Osteocyte (in vitro differentiated cells): ENCODE results near the gene SPATA32. TPM values are rescaled to one million over a fixed set of nuclear protein-coding genes. Genes with fewer than 3 reads are reported as not detected.

Experiments used
- DNase-seq: peaks from one replicate; pipeline ENCODE4 v3.0.0; 2021; ENCODE audit warnings: mixed read lengths; ENCODE audit not compliant: unreplicated experiment; ENCODE audit errors: extremely low spot score
- H3K27ac Mint-ChIP-seq: one replicate; pipeline ENCODE4 v1.8.0; 2021; ENCODE audit warnings: mild to moderate bottlenecking, mixed read lengths; ENCODE audit not compliant: unreplicated experiment
- H3K27me3 Mint-ChIP-seq: one replicate; pipeline ENCODE4 v1.8.0; 2021; ENCODE audit warnings: mixed read lengths; ENCODE audit not compliant: unreplicated experiment
- H3K36me3 Mint-ChIP-seq: one replicate; pipeline ENCODE4 v1.8.0; 2021; ENCODE audit warnings: mixed read lengths; ENCODE audit not compliant: unreplicated experiment
- H3K4me1 Mint-ChIP-seq: one replicate; pipeline ENCODE4 v1.8.0; 2021; ENCODE audit warnings: mixed read lengths; ENCODE audit not compliant: unreplicated experiment
- H3K4me3 Mint-ChIP-seq: one replicate; pipeline ENCODE4 v1.8.0; 2021; ENCODE audit warnings: mild to moderate bottlenecking, moderate library complexity, mixed read lengths; ENCODE audit not compliant: unreplicated experiment
- H3K9me3 Mint-ChIP-seq: one replicate; pipeline ENCODE4 v1.8.0; 2021; ENCODE audit warnings: mixed read lengths; ENCODE audit not compliant: unreplicated experiment
- total RNA-seq: library from RNA; stranded (reverse); gene quantifications from 2 replicates; pipeline ENCODE4 v1.2.1, GENCODE V29; 2021
- TF ChIP-seq, protein P1 (sequence below): fragments of 200-600 bp; sonication (generic); IDR thresholded peaks from 2 replicates; pipeline ENCODE4 v1.5.0; 2021; ENCODE audit warnings: antibody characterized with exemption, mild to moderate bottlenecking, moderate library complexity

SPATA32 gene
- total RNA-seq, 1 donor from 2014 or later = not detected

DNA sequence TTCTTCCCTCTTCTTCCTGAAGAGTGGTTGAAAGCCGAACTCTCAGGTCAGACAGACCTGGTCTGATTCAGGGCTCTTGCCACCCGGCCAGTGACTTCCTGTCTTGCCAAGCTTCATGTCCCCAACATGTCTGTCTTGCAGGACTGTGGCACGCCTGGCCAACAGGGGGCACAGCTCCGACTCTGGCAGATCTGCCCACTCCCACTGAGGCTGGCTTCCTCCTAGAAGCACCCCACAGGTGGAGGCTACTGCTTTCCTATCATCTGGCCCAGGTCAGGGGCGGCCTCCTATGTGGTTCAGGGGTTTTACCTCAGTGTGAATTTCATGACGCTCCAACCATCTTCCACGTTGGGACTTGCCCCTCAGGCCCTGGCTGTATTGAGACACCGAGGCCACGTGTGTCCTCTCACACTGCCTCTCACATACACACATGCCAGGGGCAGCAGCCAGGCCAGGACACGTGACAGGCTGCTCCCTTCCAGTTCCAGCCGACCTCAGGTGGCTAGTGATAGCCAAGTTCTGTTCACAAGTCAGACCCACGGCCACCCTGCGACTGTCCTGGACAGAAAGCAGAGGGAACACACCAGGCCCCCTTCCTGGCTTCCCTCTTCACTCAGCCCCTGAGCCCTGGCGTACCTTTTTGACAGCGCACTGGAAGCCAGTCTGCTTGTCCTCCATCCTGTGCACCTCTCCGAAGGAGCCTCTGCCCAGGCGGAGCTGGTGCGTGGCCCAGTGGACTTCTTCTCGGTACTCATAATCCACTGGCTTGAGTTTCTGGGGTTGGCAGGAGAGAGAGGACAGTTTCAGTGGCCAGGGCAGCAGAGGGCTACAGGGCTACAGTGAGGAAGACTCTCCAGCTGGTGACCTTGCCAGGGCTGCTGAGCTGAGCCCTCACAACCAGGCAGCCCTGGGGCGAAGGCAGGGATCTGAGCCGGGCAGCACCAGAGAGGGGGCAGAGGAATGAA is 22.6 kb upstream of the SPATA32 start:
- H3K4me3 Mint-ChIP-seq = no peak overlapping the region
- H3K27ac Mint-ChIP-seq = peak overlapping the region; percentile 87
- no peaks in the 10 kb centered on the region for H3K9me3 Mint-ChIP-seq
- peaks cover 31% of the 10 kb centered on the region for H3K4me1 Mint-ChIP-seq
- no peak for DNase-seq
- TF ChIP-seq, protein P1, sequence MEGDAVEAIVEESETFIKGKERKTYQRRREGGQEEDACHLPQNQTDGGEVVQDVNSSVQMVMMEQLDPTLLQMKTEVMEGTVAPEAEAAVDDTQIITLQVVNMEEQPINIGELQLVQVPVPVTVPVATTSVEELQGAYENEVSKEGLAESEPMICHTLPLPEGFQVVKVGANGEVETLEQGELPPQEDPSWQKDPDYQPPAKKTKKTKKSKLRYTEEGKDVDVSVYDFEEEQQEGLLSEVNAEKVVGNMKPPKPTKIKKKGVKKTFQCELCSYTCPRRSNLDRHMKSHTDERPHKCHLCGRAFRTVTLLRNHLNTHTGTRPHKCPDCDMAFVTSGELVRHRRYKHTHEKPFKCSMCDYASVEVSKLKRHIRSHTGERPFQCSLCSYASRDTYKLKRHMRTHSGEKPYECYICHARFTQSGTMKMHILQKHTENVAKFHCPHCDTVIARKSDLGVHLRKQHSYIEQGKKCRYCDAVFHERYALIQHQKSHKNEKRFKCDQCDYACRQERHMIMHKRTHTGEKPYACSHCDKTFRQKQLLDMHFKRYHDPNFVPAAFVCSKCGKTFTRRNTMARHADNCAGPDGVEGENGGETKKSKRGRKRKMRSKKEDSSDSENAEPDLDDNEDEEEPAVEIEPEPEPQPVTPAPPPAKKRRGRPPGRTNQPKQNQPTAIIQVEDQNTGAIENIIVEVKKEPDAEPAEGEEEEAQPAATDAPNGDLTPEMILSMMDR = peak; percentile 31
- peaks cover 42% of the 10 kb centered on the region for H3K36me3 Mint-ChIP-seq
- H3K27me3 Mint-ChIP-seq = no peaks in the 10 kb centered on the region

DNA sequence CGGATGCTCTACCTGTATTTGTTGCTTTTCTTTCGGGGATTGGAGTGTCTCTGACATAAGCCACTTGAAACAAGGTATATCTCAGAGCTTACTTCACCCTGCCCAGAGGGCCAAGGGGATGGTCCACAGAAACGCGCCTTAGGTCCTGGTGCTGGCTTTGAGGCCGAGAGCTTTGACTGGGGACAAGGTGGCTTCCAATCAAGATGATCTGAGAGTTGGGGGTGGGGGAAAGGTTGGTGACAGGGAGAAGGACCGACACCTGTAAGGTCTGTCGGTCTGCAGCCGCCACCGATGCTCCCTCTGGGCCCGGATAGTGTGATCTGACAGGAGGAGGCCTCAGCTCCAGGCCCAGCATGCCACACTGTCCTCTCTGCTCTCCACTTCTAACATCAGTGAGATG is 21.8 kb upstream of the SPATA32 start:
- Mint-ChIP-seq H3K27me3 (no peaks in the 10 kb centered on the region), H3K4me1 (peaks cover 29% of the 10 kb centered on the region), H3K4me3 (no peak overlapping the region), H3K27ac (peak overlapping the region; percentile 87), H3K36me3 (peaks cover 38% of the 10 kb centered on the region), H3K9me3 (no peaks in the 10 kb centered on the region)
- DNase-seq = no peak
- TF ChIP-seq, protein P1 = no peak

DNA sequence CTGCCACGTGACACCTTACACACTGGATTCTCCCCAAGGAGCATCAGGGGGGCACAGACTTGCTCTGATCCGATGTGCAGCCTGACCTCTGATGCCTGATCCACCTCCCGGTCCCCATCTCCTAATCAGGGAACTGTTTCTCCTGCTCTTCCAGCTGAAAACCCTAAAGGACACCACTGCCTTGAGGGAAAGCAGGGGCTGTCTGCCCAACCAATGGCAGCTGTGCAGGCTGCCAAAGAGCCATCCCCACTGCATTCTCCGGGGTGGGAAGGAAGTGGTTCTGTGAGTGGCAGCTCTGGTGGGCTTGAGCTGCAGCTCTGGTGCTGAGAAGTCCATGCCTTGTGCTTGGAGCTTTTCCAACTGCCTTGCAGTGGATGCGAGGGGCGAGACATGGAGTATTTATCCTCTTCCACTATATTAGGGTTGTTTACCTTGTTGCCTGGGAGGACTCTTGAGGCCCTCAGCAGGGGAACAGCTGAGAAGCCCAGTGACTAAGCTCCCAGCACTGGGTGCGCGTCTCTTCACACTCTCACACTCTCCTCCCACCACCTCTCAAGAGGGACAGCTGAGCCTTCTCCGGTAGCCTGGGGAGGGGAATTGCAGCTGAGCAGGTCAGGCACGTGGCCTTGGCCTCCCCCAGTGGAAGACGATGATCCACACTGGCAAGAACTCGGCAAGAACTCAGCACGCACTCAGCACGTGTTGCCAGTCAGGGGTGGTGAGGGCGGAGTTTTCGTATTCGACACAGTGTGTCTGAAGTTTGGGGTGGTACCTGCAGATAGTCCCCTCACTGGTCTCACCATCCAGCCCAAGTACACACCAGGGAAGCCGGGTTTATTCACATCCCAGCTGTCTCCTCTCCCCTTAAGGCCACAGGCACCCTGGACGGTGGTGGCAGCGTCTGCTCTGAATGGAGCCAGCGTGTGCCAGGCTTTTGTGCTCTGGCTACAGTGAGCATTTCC is 21.1 kb upstream of the SPATA32 start:
- Mint-ChIP-seq H3K4me3 (no peak overlapping the region), H3K9me3 (no peaks in the 10 kb centered on the region), H3K36me3 (peaks cover 37% of the 10 kb centered on the region), H3K27ac (peak overlapping the region; percentile 87), H3K4me1 (peaks cover 29% of the 10 kb centered on the region), H3K27me3 (no peaks in the 10 kb centered on the region)
- TF ChIP-seq, protein P1 = no peak
- DNase-seq = no peak

DNA sequence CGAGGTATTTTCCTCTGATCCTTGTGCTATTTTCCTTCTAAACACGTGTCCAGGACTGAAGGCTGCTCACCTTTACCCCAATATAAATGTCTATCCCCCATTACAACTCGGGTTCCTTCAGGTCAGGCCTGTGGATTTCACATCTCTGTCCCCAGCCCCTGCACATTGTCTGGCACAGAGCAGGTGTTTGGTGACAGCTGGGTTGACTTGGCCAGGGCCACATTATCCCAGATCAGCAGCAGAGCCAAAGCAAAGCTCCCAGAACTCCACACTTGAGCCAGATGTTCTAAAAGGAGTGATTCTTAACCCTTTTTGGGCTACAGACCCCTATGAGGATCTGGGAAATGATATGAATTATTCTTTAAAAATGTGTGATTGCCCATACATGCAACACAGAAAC is 18.0 kb upstream of the SPATA32 start:
- Mint-ChIP-seq H3K27ac (no peak overlapping the region), H3K36me3 (peaks cover 28% of the 10 kb centered on the region), H3K9me3 (no peaks in the 10 kb centered on the region), H3K4me1 (peaks cover 31% of the 10 kb centered on the region), H3K27me3 (no peaks in the 10 kb centered on the region), H3K4me3 (no peak overlapping the region)
- no peak for DNase-seq
- TF ChIP-seq, protein P1 = no peak
